ENCODE data around the gene PYDC1.

PYDC1 gene

GRCh38 chr16:31191697-31192428, 25.1 kb downstream of the PYDC1 start:
- Histone ChIP-seq H3K9me2 (replicated peaks; ENCODE audit: insufficient read depth, low read length) (no peaks in the 10 kb centered on the region), H3K9ac (ENCODE audit: low read length) (no peak overlapping the region), H3K36me3 (replicated peaks; ENCODE audit: insufficient read depth, low read length) (peaks cover 36% of the 10 kb centered on the region), H3K4me2 (ENCODE audit: low read depth, low read length) (no peak overlapping the region), H3K4me1 (ENCODE audit: low read length) (no peaks in the 10 kb centered on the region; the same call in 1 of the 2 replicates), H3K79me2 (ENCODE audit: low read length) (peaks cover 39% of the 10 kb centered on the region), H3K9me3 (replicated peaks; ENCODE audit: insufficient read depth, low read length) (no peaks in the 10 kb centered on the region), H3F3A (ENCODE audit: insufficient read depth, low read length) (peaks cover 7% of the 10 kb centered on the region), H2AFZ (ENCODE audit: low read length) (no peak overlapping the region), H3K27me3 (replicated peaks; ENCODE audit: insufficient read depth, low read length) (no peaks in the 10 kb centered on the region), H3K4me3 (ENCODE audit: low read length) (no peak overlapping the region), H3K27ac (ENCODE audit: low read length) (no peak overlapping the region), H4K20me1 (ENCODE audit: insufficient read depth, low read length) (no peaks in the 10 kb centered on the region; the same call in 1 of the 2 replicates)
- no peak for DNase-seq
- TF ChIP-seq EZH2 (optimal IDR thresholded peaks at IDR 0.05; ENCODE audit: low read depth, low read length) (no peak), CTCF (IDR thresholded peaks at IDR 0.05; ENCODE audit: low read length) (no peak), EZH2phosphoT487 (IDR thresholded peaks at IDR 0.05; ENCODE audit: low read length) (no peak)

- no peak overlapping the region for H3K27ac ChIP-seq (ENCODE audit: low read length)
These were observed 26.0 kb downstream of the PYDC1 start for GRCh38 chr16:31190818-31191444.

GRCh38 chr16:31190061-31190460, 26.9 kb downstream of the PYDC1 start:
- Histone ChIP-seq H3K79me2 (ENCODE audit: low read length) (peaks cover 56% of the 10 kb centered on the region), H3K27me3 (replicated peaks; ENCODE audit: insufficient read depth, low read length) (no peaks in the 10 kb centered on the region), H3K4me3 (ENCODE audit: low read length) (no peak overlapping the region), H4K20me1 (ENCODE audit: insufficient read depth, low read length) (peaks cover 8% of the 10 kb centered on the region), H3K4me1 (ENCODE audit: low read length) (no peaks in the 10 kb centered on the region; the same call in 1 of the 2 replicates), H3F3A (ENCODE audit: insufficient read depth, low read length) (peaks cover 7% of the 10 kb centered on the region), H3K27ac (ENCODE audit: low read length) (no peak overlapping the region), H3K9me2 (replicated peaks; ENCODE audit: insufficient read depth, low read length) (no peaks in the 10 kb centered on the region), H3K4me2 (ENCODE audit: low read depth, low read length) (no peak overlapping the region), H2AFZ (ENCODE audit: low read length) (no peak overlapping the region), H3K36me3 (replicated peaks; ENCODE audit: insufficient read depth, low read length) (peaks cover 49% of the 10 kb centered on the region), H3K9ac (ENCODE audit: low read length) (no peak overlapping the region), H3K9me3 (replicated peaks; ENCODE audit: insufficient read depth, low read length) (no peaks in the 10 kb centered on the region)
- DNase-seq = no peak
- no peak for TF ChIP-seq CTCF (IDR thresholded peaks at IDR 0.05; ENCODE audit: low read length)
- no peak for TF ChIP-seq EZH2phosphoT487 (IDR thresholded peaks at IDR 0.05; ENCODE audit: low read length)
- TF ChIP-seq EZH2 (optimal IDR thresholded peaks at IDR 0.05; ENCODE audit: low read depth, low read length) = no peak

More at GRCh38 chr16:31190818-31191444, 26.0 kb downstream of the PYDC1 start:
- H3K4me1 ChIP-seq (ENCODE audit: low read length) = no peaks in the 10 kb centered on the region; the same call in 1 of the 2 replicates
- no peak for DNase-seq
- H3F3A ChIP-seq (ENCODE audit: insufficient read depth, low read length) = peaks cover 7% of the 10 kb centered on the region
- H3K79me2 ChIP-seq (ENCODE audit: low read length) = peaks cover 47% of the 10 kb centered on the region
- H3K9ac ChIP-seq (ENCODE audit: low read length) = no peak overlapping the region
- H2AFZ ChIP-seq (ENCODE audit: low read length) = no peak overlapping the region
- H3K4me3 ChIP-seq (ENCODE audit: low read length) = no peak overlapping the region
- H3K4me2 ChIP-seq (ENCODE audit: low read depth, low read length) = no peak overlapping the region
- TF ChIP-seq CTCF (IDR thresholded peaks at IDR 0.05; ENCODE audit: low read length) (no peak), EZH2phosphoT487 (IDR thresholded peaks at IDR 0.05; ENCODE audit: low read length) (no peak), EZH2 (optimal IDR thresholded peaks at IDR 0.05; ENCODE audit: low read depth, low read length) (no peak)
- H3K9me2 ChIP-seq (replicated peaks; ENCODE audit: insufficient read depth, low read length) = no peaks in the 10 kb centered on the region
- peaks cover 1% of the 10 kb centered on the region for H4K20me1 ChIP-seq (ENCODE audit: insufficient read depth, low read length)
- no peaks in the 10 kb centered on the region for H3K27me3 ChIP-seq (replicated peaks; ENCODE audit: insufficient read depth, low read length)
- H3K36me3 ChIP-seq (replicated peaks; ENCODE audit: insufficient read depth, low read length) = peaks cover 41% of the 10 kb centered on the region
- H3K9me3 ChIP-seq (replicated peaks; ENCODE audit: insufficient read depth, low read length) = no peaks in the 10 kb centered on the region
